ENCODE results near the gene FIGNL2. TPM values are rescaled to one million over a fixed set of nuclear protein-coding genes. Genes with fewer than 3 reads are reported as not detected.

Gene FIGNL2
- total RNA-seq, 1 donor from 2014 or later: 6.7 TPM

DNA sequence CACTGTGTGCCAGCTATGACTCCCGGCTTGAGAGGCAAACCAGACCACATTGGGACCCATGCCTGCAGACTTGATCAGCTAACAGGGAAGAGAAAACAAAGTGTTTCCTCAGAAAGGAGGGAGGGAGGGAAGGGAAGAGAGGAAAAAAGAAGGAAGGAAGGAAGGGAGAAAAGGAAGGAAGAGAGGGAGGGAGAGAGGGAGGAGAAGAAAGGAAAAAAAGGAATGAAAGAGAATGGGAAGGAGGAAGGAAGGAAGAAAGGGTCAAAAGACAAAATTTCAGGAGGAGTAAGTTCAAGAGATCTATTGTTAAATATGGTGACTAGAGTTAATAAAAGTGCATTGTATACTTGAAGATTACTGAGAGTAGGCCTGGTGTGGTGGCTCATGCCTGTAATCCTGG lies 18.9 kb downstream of the FIGNL2 start:
- H3K9me3 Mint-ChIP-seq (ENCODE audit: unreplicated experiment): no peaks in the 10 kb centered on the region
- peaks cover 8% of the 10 kb centered on the region for H3K4me1 ChIP-seq (ENCODE audit: insufficient read depth, low read length)
- H3K4me1 Mint-ChIP-seq (ENCODE audit: low read depth, unreplicated experiment): peaks cover 15% of the 10 kb centered on the region
- H2AFZ ChIP-seq (ENCODE audit: low read depth, low read length): no peak overlapping the region
- H3K27me3 Mint-ChIP-seq (ENCODE audit: low read depth, unreplicated experiment): peaks cover 9% of the 10 kb centered on the region
- H4K20me1 ChIP-seq (ENCODE audit: insufficient read depth, low read length): no peaks in the 10 kb centered on the region
- H3K36me3 ChIP-seq (ENCODE audit: insufficient read depth, low read length): no peaks in the 10 kb centered on the region
- peaks cover 2% of the 10 kb centered on the region for H3K36me3 Mint-ChIP-seq (ENCODE audit: low read depth, unreplicated experiment)
- H3K79me2 ChIP-seq (ENCODE audit: insufficient read depth, low read length): no peaks in the 10 kb centered on the region
- no peak overlapping the region for H3K27ac Mint-ChIP-seq (ENCODE audit: unreplicated experiment)
- H3K27ac ChIP-seq (ENCODE audit: low read depth, low read length): no peak overlapping the region
- no peak overlapping the region for H3K4me3 ChIP-seq (ENCODE audit: insufficient read depth, low read depth, low read length)
- no peak for DNase-seq (ENCODE audit: low read depth)
- no peak for FAIRE-seq
- peaks cover 14% of the 10 kb centered on the region for H3K27me3 ChIP-seq (ENCODE audit: insufficient read depth, low read length)
- TF ChIP-seq EZH2 (IDR thresholded peaks at IDR 0.05; ENCODE audit: insufficient read depth, low read length): no peak
- TF ChIP-seq, protein P1, sequence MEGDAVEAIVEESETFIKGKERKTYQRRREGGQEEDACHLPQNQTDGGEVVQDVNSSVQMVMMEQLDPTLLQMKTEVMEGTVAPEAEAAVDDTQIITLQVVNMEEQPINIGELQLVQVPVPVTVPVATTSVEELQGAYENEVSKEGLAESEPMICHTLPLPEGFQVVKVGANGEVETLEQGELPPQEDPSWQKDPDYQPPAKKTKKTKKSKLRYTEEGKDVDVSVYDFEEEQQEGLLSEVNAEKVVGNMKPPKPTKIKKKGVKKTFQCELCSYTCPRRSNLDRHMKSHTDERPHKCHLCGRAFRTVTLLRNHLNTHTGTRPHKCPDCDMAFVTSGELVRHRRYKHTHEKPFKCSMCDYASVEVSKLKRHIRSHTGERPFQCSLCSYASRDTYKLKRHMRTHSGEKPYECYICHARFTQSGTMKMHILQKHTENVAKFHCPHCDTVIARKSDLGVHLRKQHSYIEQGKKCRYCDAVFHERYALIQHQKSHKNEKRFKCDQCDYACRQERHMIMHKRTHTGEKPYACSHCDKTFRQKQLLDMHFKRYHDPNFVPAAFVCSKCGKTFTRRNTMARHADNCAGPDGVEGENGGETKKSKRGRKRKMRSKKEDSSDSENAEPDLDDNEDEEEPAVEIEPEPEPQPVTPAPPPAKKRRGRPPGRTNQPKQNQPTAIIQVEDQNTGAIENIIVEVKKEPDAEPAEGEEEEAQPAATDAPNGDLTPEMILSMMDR (IDR thresholded peaks at IDR 0.05; ENCODE audit: insufficient read depth, low read depth, low read length): no peak
- no peak overlapping the region for H3K4me2 ChIP-seq (ENCODE audit: low read length)
- H3K9me3 ChIP-seq (ENCODE audit: insufficient read depth, low read depth, low read length): no peaks in the 10 kb centered on the region
- H3K4me3 Mint-ChIP-seq (ENCODE audit: unreplicated experiment): no peak overlapping the region
- no peak overlapping the region for H3K9ac ChIP-seq (ENCODE audit: low read length)

DNA sequence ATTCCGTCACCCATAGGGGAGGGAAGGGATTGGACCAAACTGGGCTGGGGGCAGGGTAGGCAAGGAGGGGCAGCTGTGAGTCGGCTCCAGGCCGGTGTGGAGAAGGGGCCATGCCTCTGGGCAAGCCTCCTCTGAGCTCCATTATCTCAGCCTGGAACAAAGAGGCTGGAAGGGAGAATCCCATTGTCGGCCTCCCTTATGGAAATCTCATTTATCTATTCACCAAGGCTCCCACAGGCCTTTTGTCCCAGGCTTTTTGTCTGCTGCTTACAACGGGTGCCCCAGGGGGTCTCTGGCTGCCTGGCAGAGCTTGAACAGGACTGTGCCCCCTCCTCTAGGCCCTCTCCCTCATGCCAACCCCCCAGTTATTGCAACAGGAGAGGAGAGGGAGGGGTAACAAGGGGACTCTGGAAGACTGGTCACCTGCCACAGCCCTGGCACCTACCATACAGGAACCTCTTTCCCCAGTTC lies 19.5 kb downstream of the FIGNL2 start:
- Histone ChIP-seq H2AFZ (ENCODE audit: low read depth, low read length) (no peak overlapping the region), H3K9me3 (ENCODE audit: insufficient read depth, low read depth, low read length) (no peaks in the 10 kb centered on the region), H3K9ac (ENCODE audit: low read length) (no peak overlapping the region), H3K36me3 (ENCODE audit: insufficient read depth, low read length) (no peaks in the 10 kb centered on the region), H4K20me1 (ENCODE audit: insufficient read depth, low read length) (peaks cover 5% of the 10 kb centered on the region), H3K79me2 (ENCODE audit: insufficient read depth, low read length) (no peaks in the 10 kb centered on the region), H3K4me3 (ENCODE audit: insufficient read depth, low read depth, low read length) (no peak overlapping the region), H3K4me1 (ENCODE audit: insufficient read depth, low read length) (peaks cover 8% of the 10 kb centered on the region), H3K27ac (ENCODE audit: low read depth, low read length) (no peak overlapping the region), H3K27me3 (ENCODE audit: insufficient read depth, low read length) (peaks cover 11% of the 10 kb centered on the region), H3K4me2 (ENCODE audit: low read length) (no peak overlapping the region)
- Mint-ChIP-seq H3K27me3 (ENCODE audit: low read depth, unreplicated experiment) (peaks cover 9% of the 10 kb centered on the region), H3K36me3 (ENCODE audit: low read depth, unreplicated experiment) (peaks cover 2% of the 10 kb centered on the region), H3K9me3 (ENCODE audit: unreplicated experiment) (no peaks in the 10 kb centered on the region), H3K4me1 (ENCODE audit: low read depth, unreplicated experiment) (peaks cover 15% of the 10 kb centered on the region), H3K27ac (ENCODE audit: unreplicated experiment) (no peak overlapping the region), H3K4me3 (ENCODE audit: unreplicated experiment) (no peak overlapping the region)
- TF ChIP-seq, protein P1 (IDR thresholded peaks at IDR 0.05; ENCODE audit: insufficient read depth, low read depth, low read length): no peak
- TF ChIP-seq EZH2 (IDR thresholded peaks at IDR 0.05; ENCODE audit: insufficient read depth, low read length): no peak
- no peak for FAIRE-seq
- DNase-seq (ENCODE audit: low read depth): no peak

DNA sequence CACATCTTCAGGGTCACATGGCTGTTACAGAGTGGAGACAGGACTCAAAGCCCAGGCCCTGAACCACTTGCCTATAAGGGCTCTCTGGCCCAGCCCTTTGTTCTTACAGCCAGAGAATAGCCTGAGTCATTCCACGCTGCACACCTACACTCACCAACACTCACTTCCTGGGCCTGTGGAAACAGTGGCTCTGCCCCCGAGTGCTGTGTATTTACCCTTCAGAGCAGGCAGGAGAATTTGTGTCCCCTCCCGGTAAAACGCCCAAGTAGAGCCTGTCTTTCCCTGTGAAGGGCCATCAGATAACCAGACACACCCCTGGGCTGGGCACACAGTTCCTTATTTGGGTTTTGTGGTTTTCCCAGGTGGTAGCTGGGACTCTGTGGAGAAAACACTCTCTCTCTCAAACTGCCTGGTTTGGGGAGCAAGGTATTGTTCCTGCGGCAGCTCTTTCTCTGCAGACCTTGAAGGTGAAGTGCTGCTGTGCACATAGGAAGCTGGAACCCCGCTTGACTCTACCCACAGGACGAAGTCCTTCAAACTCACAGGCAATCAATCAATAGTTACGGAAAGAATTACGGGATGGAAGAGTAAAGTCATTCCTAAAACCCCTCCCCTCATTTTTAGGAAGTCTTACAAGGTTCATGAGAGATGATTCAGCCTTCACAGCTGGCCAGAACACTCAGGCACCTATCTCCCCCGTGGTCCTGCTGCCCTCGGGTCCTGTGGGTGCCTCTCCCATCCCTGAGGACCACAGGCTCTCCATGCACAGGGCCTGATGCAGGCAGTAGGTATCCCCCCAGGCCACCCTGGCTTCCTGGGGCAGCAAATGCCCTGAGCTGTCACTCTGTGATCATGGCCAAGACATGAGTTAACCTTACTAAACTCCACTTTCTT lies 20.3 kb downstream of the FIGNL2 start:
- Histone ChIP-seq H3K4me3 (ENCODE audit: insufficient read depth, low read depth, low read length) (no peak overlapping the region), H2AFZ (ENCODE audit: low read depth, low read length) (peak overlapping the region; percentile 63), H3K27ac (ENCODE audit: low read depth, low read length) (peak overlapping the region; percentile 37), H3K4me1 (ENCODE audit: insufficient read depth, low read length) (peaks cover 8% of the 10 kb centered on the region), H3K9me3 (ENCODE audit: insufficient read depth, low read depth, low read length) (no peaks in the 10 kb centered on the region), H3K9ac (ENCODE audit: low read length) (peak overlapping the region; percentile 12), H3K36me3 (ENCODE audit: insufficient read depth, low read length) (no peaks in the 10 kb centered on the region), H3K79me2 (ENCODE audit: insufficient read depth, low read length) (no peaks in the 10 kb centered on the region), H4K20me1 (ENCODE audit: insufficient read depth, low read length) (peaks cover 9% of the 10 kb centered on the region), H3K4me2 (ENCODE audit: low read length) (peak overlapping the region; percentile 23), H3K27me3 (ENCODE audit: insufficient read depth, low read length) (peaks cover 9% of the 10 kb centered on the region)
- H3K27me3 Mint-ChIP-seq (ENCODE audit: low read depth, unreplicated experiment): peaks cover 9% of the 10 kb centered on the region
- H3K9me3 Mint-ChIP-seq (ENCODE audit: unreplicated experiment): no peaks in the 10 kb centered on the region
- DNase-seq (ENCODE audit: low read depth) (peak; percentile 81), FAIRE-seq (no peak)
- H3K4me3 Mint-ChIP-seq (ENCODE audit: unreplicated experiment): no peak overlapping the region
- H3K36me3 Mint-ChIP-seq (ENCODE audit: low read depth, unreplicated experiment): peaks cover 2% of the 10 kb centered on the region
- peaks cover 15% of the 10 kb centered on the region for H3K4me1 Mint-ChIP-seq (ENCODE audit: low read depth, unreplicated experiment)
- no peak for TF ChIP-seq EZH2 (IDR thresholded peaks at IDR 0.05; ENCODE audit: insufficient read depth, low read length)
- TF ChIP-seq, protein P1 (IDR thresholded peaks at IDR 0.05; ENCODE audit: insufficient read depth, low read depth, low read length): no peak
- peak overlapping the region; percentile 62 for H3K27ac Mint-ChIP-seq (ENCODE audit: unreplicated experiment)
